HepG2 (cell line): ENCODE measurements around the gene PROK2. TPM values are rescaled to one million over a fixed set of nuclear protein-coding genes. Genes with fewer than 3 reads are reported as not detected.

Experiments used
- ATAC-seq: fragments of 200-7000 bp; cut with Tn5 transposase; 3 replicates; pipeline ENCODE4 v1.9.1; 2020; ENCODE audit warnings: mild to moderate bottlenecking, moderate library complexity
- BruUV-seq: library from RNA; stranded (reverse); fragments of 400-500 nt; replicated peaks from 2 replicates; lab custom pipeline; 2021; lab: Mats Ljungman, UMichigan
- CTCF ChIA-PET: fragments of 300-600 bp; formaldehyde crosslinking; extraction: SDS; loops from one replicate; lab custom pipeline; 2021; ENCODE audit warnings: low total read pairs, inconsistent platforms, low intra/inter-chr PET ratio; lab: Yijun Ruan, JAX
- POLR2A ChIA-PET: fragments of 350-600 bp; sonication (Branson Sonifier 250); formaldehyde crosslinking; loops from one replicate; lab custom pipeline; 2020; ENCODE audit warnings: antibody characterized with exemption, inconsistent platforms; lab: Yijun Ruan, JAX
- DNase-seq: peaks from one replicate; pipeline ENCODE4 v3.0.0-alpha.2; 2015; ENCODE audit warnings: low spot score
- FAIRE-seq: peaks from 3 replicates; lab custom pipeline; 2011; peaks lifted over from hg19 to GRCh38; lab: Jason Lieb, UNC
- H2AFZ ChIP-seq: one replicate; pipeline ENCODE4 v1.6.1; 2011; ENCODE audit warnings: low read length, inconsistent platforms
- H3K27ac ChIP-seq: fragments of 300-600 bp; 3 replicates; pipeline ENCODE4 v1.8.0; 2011; ENCODE audit warnings: mixed run types, mild to moderate bottlenecking, mixed read lengths, low read length, inconsistent platforms; ENCODE audit not compliant: insufficient read depth; ENCODE audit errors: extremely low read length
- H3K27me3 ChIP-seq, 2 experiments: fragments of 200-600 bp in 1 of 2; 2 replicates in 1 of 2; 3 replicates in 1 of 2; pipeline versions ENCODE4 v1.6.0 to v1.8.0; 2011; ENCODE audit warnings: low read length in 2 of 2, mild to moderate bottlenecking in 2 of 2, moderate library complexity in 2 of 2, inconsistent platforms in 1 of 2; ENCODE audit not compliant: insufficient read depth in 2 of 2, control insufficient read depth in 1 of 2
- H3K36me3 ChIP-seq, 2 experiments: fragments of 200-600 bp in 1 of 2; replicated peaks in 1 of 2; 2 replicates in 1 of 2; 3 replicates in 1 of 2; pipeline versions ENCODE4 v1.5.1 to v1.8.0; 2011; ENCODE audit warnings: low read length in 2 of 2, inconsistent platforms in 1 of 2; ENCODE audit not compliant: insufficient read depth in 2 of 2, control insufficient read depth in 1 of 2
- H3K4me1 ChIP-seq: 2 replicates; pipeline ENCODE4 v1.5.1; 2012; ENCODE audit warnings: low read length, inconsistent platforms; ENCODE audit not compliant: insufficient read depth
- H3K4me2 ChIP-seq: 2 replicates; pipeline ENCODE4 v1.6.0; 2011; ENCODE audit warnings: low read depth, low read length, inconsistent platforms
- H3K4me3 ChIP-seq, 3 experiments: fragments of 200-600 bp in 1 of 3; sonication (generic), shearing (Covaris generic) in 1 of 3; replicated peaks in 1 of 3; 2 replicates each; pipeline ENCODE4 v1.5.1; 2011 to 2016; ENCODE audit warnings: low read length in 3 of 3, inconsistent platforms in 2 of 3, low read depth in 2 of 3, mild to moderate bottlenecking in 2 of 3, control low read depth in 1 of 3, mixed read lengths in 1 of 3; ENCODE audit not compliant: insufficient read depth in 1 of 3
- H3K79me2 ChIP-seq: one replicate; pipeline ENCODE4 v1.6.1; 2011; ENCODE audit warnings: low read length, inconsistent platforms; ENCODE audit not compliant: insufficient read depth
- H3K9ac ChIP-seq: 2 replicates; pipeline ENCODE4 v1.6.0; 2011; ENCODE audit warnings: mild to moderate bottlenecking, low read depth, low read length, inconsistent platforms; ENCODE audit not compliant: insufficient read depth
- H3K9me3 ChIP-seq: 2 replicates; pipeline ENCODE4 v1.5.1; 2012; ENCODE audit warnings: mild to moderate bottlenecking, low read length
- H4K20me1 ChIP-seq: 2 replicates; pipeline ENCODE4 v1.6.0; 2011; ENCODE audit warnings: inconsistent platforms, mild to moderate bottlenecking, low read length, moderate library complexity; ENCODE audit not compliant: insufficient read depth
- FOXK2 ChIP-seq: fragments of 450-650 bp; IDR thresholded peaks from 2 replicates; pipeline ENCODE4 v1.6.1; 2016
- STAT5B ChIP-seq: sonication (generic); formaldehyde crosslinking; IDR thresholded peaks from 2 replicates; pipeline ENCODE4 v1.4.0; 2020; ENCODE audit warnings: missing genetic modification reagents
- THAP8 ChIP-seq: sonication (generic); formaldehyde crosslinking; IDR thresholded peaks from 2 replicates; pipeline ENCODE4 v1.5.1; 2020; ENCODE audit warnings: missing genetic modification reagents, mild to moderate bottlenecking, borderline replicate concordance
- ZBTB7B ChIP-seq: sonication (generic); formaldehyde crosslinking; IDR thresholded peaks from 2 replicates; pipeline ENCODE4 v1.4.0; 2020; ENCODE audit warnings: missing genetic modification reagents
- ZBTB8A ChIP-seq: sonication (generic); formaldehyde crosslinking; IDR thresholded peaks from 2 replicates; pipeline ENCODE4 v1.4.0; 2020; ENCODE audit warnings: mild to moderate bottlenecking, low read depth, missing genetic modification reagents, borderline replicate concordance
- ZNF235 ChIP-seq: sonication (generic); formaldehyde crosslinking; IDR thresholded peaks from 2 replicates; pipeline ENCODE4 v1.8.1; 2023; ENCODE audit warnings: mild to moderate bottlenecking, missing genetic modification reagents, borderline replicate concordance
- WGBS: methylation state at CpG from one replicate; pipeline ENCODE4 v1.1.6; 2017; ENCODE audit warnings: low lambda C conversion rate; 5-methylcytosine and 5-hydroxymethylcytosine counted together
- in situ Hi-C: cut with HindIII; loops from 2 replicates; pipeline ENCODE4 v1.10.0; 2017; ENCODE audit warnings: low pct_unique_long_range_greater_than_20kb; ENCODE audit not compliant: extremely low pct_ligation_motif_present
- intact Hi-C: fragments of 100-400 bp; cut with micrococcal nuclease; formaldehyde crosslinking; loops from one replicate; pipeline ENCODE4 v1.10.0; 2022; ENCODE audit not compliant: unreplicated experiment
- polyA plus RNA-seq, 8 experiments: library from polyadenylated mRNA; depleted of rRNA in 3 of 8; stranded (reverse) in 7 of 8; unstranded in 1 of 8; fragments of >200 nt; fragmentation: Illumina TruSeq in 4 of 8; extraction: Trizol in 4 of 8; gene quantifications; 2 replicates each; pipeline versions ENCODE4 v1.2.1 to v1.2.3, GENCODE V29; 2011 to 2016; ENCODE audit warnings: low read depth in 4 of 8, missing spikeins in 1 of 8, mixed read lengths in 1 of 8; ENCODE audit not compliant: insufficient read depth in 1 of 8
- total RNA-seq, 5 experiments: library from RNA; depleted of rRNA; stranded (reverse); fragments of >200 nt; fragmentation: Illumina TruSeq; extraction: Trizol; gene quantifications; 2 replicates each; pipeline ENCODE4 v1.2.3, GENCODE V29; 2016; ENCODE audit warnings: low read depth in 1 of 5

PROK2 gene
- total and polyA plus RNA-seq, 2 of the 13 experiments (the other 11 are each of a cell fraction or from before 2014, with no cell fraction given) = not detected

DNA sequence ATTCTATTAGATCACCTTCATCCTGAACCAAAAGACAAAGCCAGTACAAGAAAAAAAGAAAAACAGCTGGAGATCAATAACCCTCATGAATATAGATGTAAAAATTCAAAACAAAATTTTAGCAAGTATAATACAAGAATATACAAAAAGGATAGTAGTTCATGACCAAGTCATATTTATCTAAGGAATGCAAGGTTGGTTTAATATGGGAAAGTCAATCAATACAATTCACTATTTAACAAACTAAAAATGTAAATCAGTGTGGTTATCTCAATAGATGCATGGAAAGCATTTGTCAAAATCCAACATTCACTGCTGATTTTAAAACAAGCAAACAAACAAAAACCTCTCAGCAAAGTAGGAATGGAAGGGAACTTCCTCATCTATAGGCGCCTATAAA lies 42.3 kb downstream of the PROK2 start:
- H3K9me3 ChIP-seq = peaks cover 22% of the 10 kb centered on the region
- H3K9ac ChIP-seq = no peak overlapping the region
- no peak for DNase-seq
- no peaks in the 10 kb centered on the region for H3K36me3 ChIP-seq
- in situ Hi-C loops (no loop called here), intact Hi-C loops (no loop called here)
- no TSS peak for BruUV-seq
- TF ChIP-seq ZNF235 (CRISPR knock-in tag) = no peak
- no peak for TF ChIP-seq FOXK2
- no peaks in the 10 kb centered on the region for H4K20me1 ChIP-seq
- 50% methylated on average over 1 of the region's 1 CpG for WGBS
- no peak overlapping the region for H3K27ac ChIP-seq
- H3K4me2 ChIP-seq = no peak overlapping the region
- H2AFZ ChIP-seq = no peak overlapping the region
- H3K79me2 ChIP-seq = no peaks in the 10 kb centered on the region
- CTCF ChIA-PET = no interaction called here
- ATAC-seq = no peak
- no peak overlapping the region for H3K4me3 ChIP-seq
- H3K4me1 ChIP-seq = no peaks in the 10 kb centered on the region
- H3K27me3 ChIP-seq = no peaks in the 10 kb centered on the region
- POLR2A ChIA-PET = no interaction called here
- FAIRE-seq = no peak

GRCh38 chr3:71734881-71735280 lies 50.1 kb downstream of the PROK2 start:
- WGBS = 0% methylated on average over 1 of the region's 1 CpG
- Histone ChIP-seq H4K20me1 (no peaks in the 10 kb centered on the region), H3K9ac (no peak overlapping the region), H3K36me3 (no peaks in the 10 kb centered on the region), H3K4me3 (no peak overlapping the region), H3K4me1 (no peaks in the 10 kb centered on the region), H3K79me2 (no peaks in the 10 kb centered on the region), H3K27me3 (peaks cover 0 to 9% of the 10 kb centered on the region in 2 experiments; a peak in 2 of 5 replicates), H3K9me3 (no peaks in the 10 kb centered on the region), H3K27ac (no peak overlapping the region), H2AFZ (no peak overlapping the region), H3K4me2 (no peak overlapping the region)
- no peak for FAIRE-seq
- intact Hi-C loops = no loop called here
- in situ Hi-C loops = no loop called here
- CTCF ChIA-PET = no interaction called here
- ATAC-seq = no peak
- DNase-seq = no peak
- TF ChIP-seq ZBTB8A (CRISPR knock-in tag) (no peak), THAP8 (CRISPR knock-in tag) (no peak), STAT5B (no peak), ZBTB7B (CRISPR knock-in tag) (no peak)
- TF ChIP-seq, all 625 proteins: peak for 0
- POLR2A ChIA-PET = no interaction called here
- BruUV-seq = no TSS peak
